Measurements from ENCODE around the gene WRNIP1.

- TF ChIP-seq MYBL2 (CRISPR knock-in tag; IDR thresholded peaks at IDR 0.05) = no peak
- no peak for TF ChIP-seq ATF2 (CRISPR knock-in tag; IDR thresholded peaks at IDR 0.05; ENCODE audit: borderline replicate concordance, low read depth)
- TF ChIP-seq ELF4 (CRISPR knock-in tag; IDR thresholded peaks at IDR 0.05; ENCODE audit: low read depth) = no peak
- TF ChIP-seq RELA (CRISPR knock-in tag; IDR thresholded peaks at IDR 0.05; ENCODE audit: borderline replicate concordance) = no peak
- TF ChIP-seq USF2 (CRISPR knock-in tag; IDR thresholded peaks at IDR 0.05) = no peak
- no peak for TF ChIP-seq SP1 (CRISPR knock-in tag; conservative IDR thresholded peaks at IDR 0.05)
- no peak for TF ChIP-seq CTCF (IDR thresholded peaks at IDR 0.05)
- no peak for TF ChIP-seq FOXJ3 (CRISPR knock-in tag; IDR thresholded peaks at IDR 0.05; ENCODE audit: borderline replicate concordance)
- no peak for TF ChIP-seq NR3C1 (CRISPR knock-in tag; conservative IDR thresholded peaks at IDR 0.05; ENCODE audit: low read depth)
Observed at GRCh38 chr6:2792330-2793110, 27.3 kb downstream of the WRNIP1 start.

Measured in WTC11 (cell line).